ENCODE measurements around the gene ZNF578.
"Not testable (repeated sequence)": the region's sequence is repeated elsewhere in the genome, so short reads cannot be mapped to it uniquely, and the experiment has no call there.

Gene ZNF578

GRCh38 chr19:52453324-52454094 is at the start of gene ZNF578:
Gene ZNF578, plus strand, starts transcription at chr19:52453553. Its CDS starts 48,293 bp downstream, at chr19:52501846.
- peak; percentile 32 for DNase-seq (ENCODE audit: low read depth)

- DNase-seq (ENCODE audit: low read depth), result no peak
These were observed 43.1 kb upstream of the ZNF578 start for GRCh38 chr19:52410276-52410675.

GRCh38 chr19:52415711-52416110 is 37.6 kb upstream of the ZNF578 start:
- DNase-seq (ENCODE audit: low read depth), result no peak

GRCh38 chr19:52428937-52429336 is 24.4 kb upstream of the ZNF578 start, which contains the start of gene ZNF534:
Gene ZNF534, plus strand, starts transcription at chr19:52429148. Its CDS starts 2,327 bp downstream, at chr19:52431475.
- DNase-seq (ENCODE audit: low read depth), result no peak

GRCh38 chr19:52442179-52442578 is 11.2 kb upstream of the ZNF578 start:
- DNase-seq (ENCODE audit: low read depth), result no peak

GRCh38 chr19:52444506-52444905 is 8.8 kb upstream of the ZNF578 start:
- no peak for DNase-seq (ENCODE audit: low read depth)

- no peak for DNase-seq (ENCODE audit: low read depth)
These were observed 2.1 kb upstream of the ZNF578 start for GRCh38 chr19:52451241-52451640.

GRCh38 chr19:52464798-52465470 is 11.6 kb downstream of the ZNF578 start:
- no peak for DNase-seq (ENCODE audit: low read depth)

- DNase-seq (ENCODE audit: low read depth), result no peak
These were observed 20.4 kb downstream of the ZNF578 start for GRCh38 chr19:52473655-52474350.

- DNase-seq (ENCODE audit: low read depth), result no peak
These were observed 21.2 kb downstream of the ZNF578 start for GRCh38 chr19:52474351-52475127.

GRCh38 chr19:52484111-52484743 is 30.9 kb downstream of the ZNF578 start:
- not testable (repeated sequence) for DNase-seq (ENCODE audit: low read depth)

- DNase-seq (ENCODE audit: low read depth), result not testable (repeated sequence)
These were observed 31.7 kb downstream of the ZNF578 start for GRCh38 chr19:52485064-52485463.

- DNase-seq (ENCODE audit: low read depth), result not testable (repeated sequence)
These were observed 32.3 kb downstream of the ZNF578 start for GRCh38 chr19:52485561-52486240.

- no peak for DNase-seq (ENCODE audit: low read depth)
These were observed 39.0 kb downstream of the ZNF578 start for GRCh38 chr19:52492201-52492993.

GRCh38 chr19:52492994-52493470 is 39.7 kb downstream of the ZNF578 start:
- DNase-seq (ENCODE audit: low read depth), result no peak

GRCh38 chr19:52494518-52494917 is 41.2 kb downstream of the ZNF578 start:
- no peak for DNase-seq (ENCODE audit: low read depth)

- no peak for DNase-seq (ENCODE audit: low read depth)
These were observed 45.2 kb downstream of the ZNF578 start for GRCh38 chr19:52498571-52498970.

- not testable (repeated sequence) for DNase-seq (ENCODE audit: low read depth)
These were observed 47.1 kb downstream of the ZNF578 start for GRCh38 chr19:52500474-52500873.

- DNase-seq (ENCODE audit: low read depth), result not testable (repeated sequence)
These were observed 47.6 kb downstream of the ZNF578 start for GRCh38 chr19:52500991-52501390.

GRCh38 chr19:52507266-52507665 is 53.9 kb downstream of the ZNF578 start:
- no peak for DNase-seq (ENCODE audit: low read depth)
